ENCODE data around the gene TM7SF3.

DNA sequence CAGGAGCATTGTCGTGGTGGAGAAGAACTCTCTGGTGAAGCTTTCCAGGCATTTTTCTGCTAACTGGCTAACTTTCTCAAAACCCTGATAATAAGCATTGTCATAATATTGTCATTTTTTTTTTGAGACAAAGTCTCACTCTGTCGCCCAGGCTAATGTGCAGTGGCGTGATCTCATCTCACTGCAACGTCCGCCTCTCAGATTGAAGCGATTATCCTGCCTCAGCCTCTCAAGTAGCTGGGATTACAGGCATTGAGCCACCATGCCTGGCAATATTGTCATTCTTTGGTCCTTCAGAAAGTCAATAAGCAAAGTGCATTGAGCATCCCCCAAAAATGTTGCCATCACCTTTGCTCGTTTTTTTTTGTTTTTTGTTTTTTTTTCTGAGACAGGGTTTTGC lies 41.8 kb upstream of the TM7SF3 start:
- TF ChIP-seq EZH2 (IDR thresholded peaks at IDR 0.05) (no peak), POLR2AphosphoS5 (IDR thresholded peaks at IDR 0.05; ENCODE audit: borderline replicate concordance, low read depth, low read length) (no peak)

All from SK-N-MC (cell line).